IMR-90 (cell line): ENCODE measurements around the gene SH3RF3. TPM values are rescaled to one million over a fixed set of nuclear protein-coding genes. Genes with fewer than 3 reads are reported as not detected.

Experiments
- ATAC-seq: fragments of 200-7000 bp; cut with Tn5 transposase; 2 replicates; pipeline ENCODE4 v1.9.1; 2020; ENCODE audit warnings: low read depth, mild to moderate bottlenecking, moderate library complexity
- BruUV-seq: library from RNA; stranded (reverse); fragments of 400-500 nt; replicated peaks from 2 replicates; lab custom pipeline; 2021; lab: Mats Ljungman, UMichigan
- CTCF ChIA-PET: fragments of 300-600 bp; formaldehyde crosslinking; extraction: SDS; loops from one replicate; lab custom pipeline; 2021; ENCODE audit warnings: antibody characterized with exemption; lab: Yijun Ruan, JAX
- POLR2A ChIA-PET: fragments of 300-600 bp; sonication (Branson Sonifier 250); formaldehyde crosslinking; loops from one replicate; lab custom pipeline; 2022; ENCODE audit warnings: antibody characterized with exemption; ENCODE audit not compliant: unreplicated experiment; lab: Charles Lee
- DNase-seq: peaks from one replicate; pipeline ENCODE4 v3.0.0; 2013
- H2AFZ ChIP-seq: replicated peaks from 2 replicates; pipeline ENCODE3; 2013; ENCODE audit warnings: low read length, mild to moderate bottlenecking; ENCODE audit not compliant: poor library complexity
- H2AK5ac ChIP-seq: 2 replicates; pipeline ENCODE4 v1.6.1; 2013; ENCODE audit warnings: low read depth, low read length, inconsistent platforms
- H2AK9ac ChIP-seq: replicated peaks from 2 replicates; pipeline ENCODE3; 2013; ENCODE audit warnings: mild to moderate bottlenecking, low read depth, low read length, moderate library complexity; ENCODE audit not compliant: poor library complexity
- H2BK120ac ChIP-seq: 2 replicates; pipeline ENCODE4 v1.6.1; 2013; ENCODE audit warnings: low read depth, low read length, inconsistent platforms
- H2BK15ac ChIP-seq: 3 replicates; pipeline ENCODE4 v1.6.1; 2013; ENCODE audit warnings: low read depth, low read length, inconsistent platforms
- H2BK20ac ChIP-seq: 2 replicates; pipeline ENCODE4 v1.6.1; 2013; ENCODE audit warnings: low read depth, mild to moderate bottlenecking, inconsistent platforms, low read length, moderate library complexity
- H2BK5ac ChIP-seq: 2 replicates; pipeline ENCODE4 v1.6.1; 2013; ENCODE audit warnings: mild to moderate bottlenecking, low read depth, low read length, inconsistent platforms; ENCODE audit not compliant: poor library complexity, severe bottlenecking
- H3K14ac ChIP-seq: replicated peaks from 2 replicates; pipeline ENCODE4 v1.6.1; 2013; ENCODE audit warnings: low read depth, low read length, inconsistent platforms
- H3K18ac ChIP-seq: 2 replicates; pipeline ENCODE4 v1.6.1; 2013; ENCODE audit warnings: low read depth, low read length, control low read depth
- H3K23ac ChIP-seq: 2 replicates; pipeline ENCODE4 v1.6.1; 2013; ENCODE audit warnings: low read depth, low read length, inconsistent platforms
- H3K27ac ChIP-seq: 2 replicates; pipeline ENCODE4 v1.5.1; 2013; ENCODE audit warnings: mild to moderate bottlenecking, control low read depth, low read length; ENCODE audit not compliant: insufficient read depth
- H3K27me3 ChIP-seq: 2 replicates; pipeline ENCODE4 v1.6.1; 2013; ENCODE audit warnings: low read length; ENCODE audit not compliant: control insufficient read depth, insufficient read depth
- H3K36me3 ChIP-seq: 2 replicates; pipeline ENCODE4 v1.6.1; 2013; ENCODE audit warnings: low read length, mixed read lengths; ENCODE audit not compliant: control insufficient read depth, insufficient read depth
- H3K4ac ChIP-seq: 2 replicates; pipeline ENCODE4 v1.6.1; 2013; ENCODE audit warnings: low read depth, low read length, inconsistent platforms
- H3K4me1 ChIP-seq: 2 replicates; pipeline ENCODE4 v1.6.1; 2013; ENCODE audit warnings: low read length, mixed read lengths; ENCODE audit not compliant: control insufficient read depth, insufficient read depth
- H3K4me2 ChIP-seq: 2 replicates; pipeline ENCODE4 v1.6.1; 2013; ENCODE audit warnings: low read depth, mild to moderate bottlenecking, control low read depth, low read length, moderate library complexity
- H3K4me3 ChIP-seq: 2 replicates; pipeline ENCODE4 v1.5.1; 2013; ENCODE audit warnings: low read depth, mild to moderate bottlenecking, control low read depth, low read length, moderate library complexity; ENCODE audit not compliant: insufficient read depth
- H3K56ac ChIP-seq: 2 replicates; pipeline ENCODE4 v1.6.1; 2013; ENCODE audit warnings: low read length, inconsistent platforms; ENCODE audit not compliant: insufficient read depth; ENCODE audit errors: extremely low read depth
- H3K79me1 ChIP-seq, 2 experiments: 2 replicates each; pipeline ENCODE4 v1.6.1; 2013; ENCODE audit warnings: low read length in 2 of 2, inconsistent platforms in 1 of 2, low read depth in 1 of 2
- H3K9ac ChIP-seq: 2 replicates; pipeline ENCODE4 v1.6.1; 2013; ENCODE audit warnings: low read depth, low read length, control low read depth
- H3K9me1 ChIP-seq: 2 replicates; pipeline ENCODE4 v1.6.1; 2013; ENCODE audit warnings: low read length, inconsistent platforms; ENCODE audit not compliant: insufficient read depth
- H3K9me3 ChIP-seq: 2 replicates; pipeline ENCODE4 v1.6.1; 2013; ENCODE audit warnings: low read length; ENCODE audit not compliant: control insufficient read depth, insufficient read depth
- H4K20me1 ChIP-seq: 2 replicates; pipeline ENCODE4 v1.6.1; 2013; ENCODE audit warnings: low read length, inconsistent platforms; ENCODE audit not compliant: insufficient read depth
- H4K5ac ChIP-seq: 2 replicates; pipeline ENCODE4 v1.6.1; 2013; ENCODE audit warnings: mild to moderate bottlenecking, low read depth, low read length, control low read depth
- H4K8ac ChIP-seq, 2 experiments: 2 replicates each; pipeline ENCODE4 v1.6.1; 2013; ENCODE audit warnings: low read depth in 2 of 2, low read length in 2 of 2, control low read depth in 1 of 2, inconsistent platforms in 1 of 2
- H4K91ac ChIP-seq: 2 replicates; pipeline ENCODE4 v1.6.1; 2013; ENCODE audit warnings: low read depth, low read length, inconsistent platforms; ENCODE audit not compliant: insufficient read depth
- CEBPB ChIP-seq: IDR thresholded peaks from 2 replicates; pipeline ENCODE4 v1.6.1; 2012; ENCODE audit warnings: low read depth, low read length, improper control_type of control experiment
- MAZ ChIP-seq: IDR thresholded peaks from 2 replicates; pipeline ENCODE4 v1.6.1; 2012; ENCODE audit warnings: low read depth, mild to moderate bottlenecking, low read length, improper control_type of control experiment, moderate library complexity, borderline replicate concordance
- WGBS, 2 experiments: methylation state at CpG; one replicate each; pipeline versions ENCODE4 v1.1.5 to v1.1.7; 2013; ENCODE audit warnings: missing lambda C conversion rate in 2 of 2; ENCODE audit not compliant: insufficient read length in 1 of 2; ENCODE audit errors: extremely low coverage in 2 of 2; 5-methylcytosine and 5-hydroxymethylcytosine counted together
- dilution Hi-C: fragments of 300-500 bp; cut with HindIII; formaldehyde crosslinking; loops from one replicate; pipeline ENCODE4 v1.14.3; 2018; ENCODE audit warnings: low sequenced_read_pairs; ENCODE audit not compliant: unreplicated experiment
- in situ Hi-C: fragments of 300-500 bp; cut with MboI; formaldehyde crosslinking; loops from 3 replicates; pipeline ENCODE4 v1.14.3; 2019; ENCODE audit warnings: low sequenced_read_pairs, inconsistent platforms, mixed read lengths
- intact Hi-C: fragments of 100-400 bp; cut with micrococcal nuclease; formaldehyde crosslinking; loops from 2 replicates; pipeline ENCODE4 v1.10.0; 2022
- polyA plus RNA-seq, 3 experiments: library from polyadenylated mRNA; depleted of rRNA; stranded (reverse); fragments of >200 nt; gene quantifications; 2 replicates each; pipeline ENCODE4 v1.2.3, GENCODE V29; 2012; ENCODE audit warnings: low replicate concordance in 1 of 3
- total RNA-seq: library from RNA; depleted of rRNA; stranded (reverse); fragments of >200 nt; gene quantifications from 2 replicates; pipeline ENCODE4 v1.2.3, GENCODE V29; 2012

The SH3RF3 gene
- total and polyA plus RNA-seq, 2 of the 4 experiments (the other 2 are of a cell fraction), result 3.4 to 5.3 TPM

DNA sequence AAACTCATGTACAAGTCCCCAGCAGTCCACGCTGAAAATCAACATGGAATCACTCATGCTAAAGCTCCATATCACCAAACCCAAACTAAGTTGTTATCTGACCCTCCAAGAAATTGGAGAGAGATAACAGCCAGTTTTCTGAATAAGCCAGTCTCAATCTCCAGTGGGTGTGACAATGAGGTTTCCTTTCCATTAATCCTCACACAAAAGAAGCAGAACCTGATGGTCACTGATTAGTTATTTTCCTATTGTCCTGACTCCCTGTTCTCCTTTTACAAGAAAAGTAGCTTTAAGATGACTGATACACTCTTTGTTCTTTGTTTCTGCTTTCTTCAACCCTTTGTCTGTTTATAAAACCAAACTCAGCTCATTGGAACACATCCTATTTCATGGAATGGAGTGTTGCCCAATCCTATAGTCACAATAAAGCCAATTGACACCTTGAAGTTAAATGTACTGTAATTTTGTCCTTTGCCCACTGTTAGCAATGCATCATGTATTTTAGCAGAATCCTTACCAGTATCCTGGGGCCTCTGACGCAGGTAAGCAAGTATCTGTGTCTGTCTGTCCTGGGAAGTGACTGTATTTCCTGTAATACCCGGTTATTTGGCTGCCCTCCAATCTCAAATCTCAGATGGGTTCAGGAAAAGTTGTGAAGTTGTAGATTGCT lies 30.6 kb upstream of the SH3RF3 start:
- no CpG with 5 or more reads among the region's 3 CpGs for WGBS, 2 experiments
- Histone ChIP-seq H3K9me3 (peaks cover 8% of the 10 kb centered on the region), H4K91ac (no peak overlapping the region), H2AK9ac (no peak overlapping the region), H3K27me3 (peaks cover 26% of the 10 kb centered on the region), H3K36me3 (no peaks in the 10 kb centered on the region), H2AK5ac (no peak overlapping the region), H3K9ac (no peak overlapping the region), H3K9me1 (no peaks in the 10 kb centered on the region), H3K56ac (no peak overlapping the region), H2AFZ (no peak overlapping the region), H4K20me1 (no peaks in the 10 kb centered on the region), H3K23ac (no peak overlapping the region), H2BK5ac (no peak overlapping the region), H2BK20ac (no peak overlapping the region), H3K18ac (no peak overlapping the region), H3K4me3 (no peak overlapping the region), H2BK120ac (no peak overlapping the region), H3K14ac (no peak overlapping the region), H3K79me1 (no peaks in the 10 kb centered on the region), H3K4me1 (no peaks in the 10 kb centered on the region), H3K27ac (no peak overlapping the region), H4K8ac (no peak overlapping the region), H3K4me2 (no peak overlapping the region), H2BK15ac (no peak overlapping the region), H4K5ac (no peak overlapping the region), H3K4ac (no peak overlapping the region)
- TF ChIP-seq CEBPB (peak; percentile 46), MAZ (no peak)
- in situ Hi-C loops (no loop called here), intact Hi-C loops (no loop called here), dilution Hi-C loops (no loop called here)
- BruUV-seq, result no TSS peak
- DNase-seq (peak; percentile 23), ATAC-seq (no peak)
- ChIA-PET CTCF (no interaction called here), POLR2A (no interaction called here)
